Ishikawa (cell line): ENCODE measurements around the gene NINJ1.

Experiments used
- CEBPB ChIP-seq: IDR thresholded peaks from 2 replicates; pipeline ENCODE4 v1.6.1; 2012
- CREB1 ChIP-seq: IDR thresholded peaks from 2 replicates; pipeline ENCODE4 v1.6.1; 2012; ENCODE audit warnings: low read depth
- EGR1 ChIP-seq: IDR thresholded peaks from 2 replicates; pipeline ENCODE4 v1.6.1; 2012
- EP300 ChIP-seq: IDR thresholded peaks from 2 replicates; pipeline ENCODE4 v1.6.1; 2012; ENCODE audit warnings: borderline replicate concordance
- FOXM1 ChIP-seq: IDR thresholded peaks from 2 replicates; pipeline ENCODE4 v1.6.1; 2012; ENCODE audit warnings: low read depth, borderline replicate concordance
- NFIC ChIP-seq: IDR thresholded peaks from 2 replicates; pipeline ENCODE4 v1.6.1; 2012
- RAD21 ChIP-seq: IDR thresholded peaks from 2 replicates; pipeline ENCODE4 v1.6.1; 2012; ENCODE audit warnings: low read depth
- TAF1 ChIP-seq: IDR thresholded peaks from 2 replicates; pipeline ENCODE4 v1.6.1; 2012; ENCODE audit warnings: low read depth, mild to moderate bottlenecking
- TCF12 ChIP-seq: IDR thresholded peaks from 2 replicates; pipeline ENCODE4 v1.6.1; 2012; ENCODE audit warnings: low read depth
- TEAD4 ChIP-seq: IDR thresholded peaks from 2 replicates; pipeline ENCODE4 v1.6.1; 2012
- YY1 ChIP-seq: IDR thresholded peaks from 2 replicates; pipeline ENCODE4 v1.6.1; 2012; ENCODE audit warnings: low read depth
- ZBTB7A ChIP-seq: IDR thresholded peaks from 2 replicates; pipeline ENCODE4 v1.6.1; 2012; ENCODE audit warnings: low read depth
- TF ChIP-seq, protein P1 (sequence below): IDR thresholded peaks from 2 replicates; pipeline ENCODE4 v1.6.1; 2012
- TF ChIP-seq, protein P2 (sequence below): IDR thresholded peaks from 2 replicates; pipeline ENCODE4 v1.6.1; 2012; ENCODE audit warnings: low read depth, mild to moderate bottlenecking
- TF ChIP-seq, protein P3 (sequence below): IDR thresholded peaks from 2 replicates; pipeline ENCODE4 v1.6.1; 2012

The NINJ1 gene

DNA sequence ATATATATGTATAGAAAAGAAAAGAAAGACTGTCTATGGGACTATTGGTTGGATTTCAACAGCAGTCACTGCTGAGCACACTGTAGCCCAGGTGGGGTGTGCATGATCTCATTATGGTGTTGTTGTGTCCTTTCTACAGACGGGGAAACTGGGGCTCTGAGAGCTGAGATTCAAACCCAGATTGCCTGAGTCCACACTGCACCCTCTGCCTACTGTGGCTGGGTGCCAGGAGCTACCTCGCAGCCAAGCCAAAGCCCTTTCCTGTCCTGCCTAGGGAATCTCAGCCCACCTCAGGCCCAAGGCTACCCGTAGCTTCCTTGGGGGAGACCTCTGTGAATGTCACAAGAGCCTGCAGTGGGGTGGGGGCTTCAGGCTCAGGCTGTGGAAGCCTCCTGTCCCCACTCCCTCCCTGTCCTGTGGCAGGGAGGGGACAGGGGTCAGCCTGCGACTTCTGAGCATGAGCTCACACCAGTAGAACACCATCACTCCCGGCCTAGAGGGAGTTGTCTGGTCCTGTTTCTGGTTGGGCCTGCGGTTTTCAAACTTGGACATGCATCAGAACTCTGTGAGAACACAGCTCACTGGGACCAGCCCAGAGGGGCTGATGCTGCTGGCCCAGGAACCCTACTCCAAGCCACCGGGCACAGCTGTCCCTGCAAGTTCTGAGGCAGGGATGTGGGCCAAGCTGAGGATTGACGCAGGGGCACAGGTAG lies 7.9 kb upstream of the NINJ1 start:
- TF ChIP-seq TEAD4 (no peak), NFIC (no peak), CEBPB (no peak), FOXM1 (no peak), TCF12 (no peak), ZBTB7A (no peak), CREB1 (no peak)
- TF ChIP-seq, protein P1, sequence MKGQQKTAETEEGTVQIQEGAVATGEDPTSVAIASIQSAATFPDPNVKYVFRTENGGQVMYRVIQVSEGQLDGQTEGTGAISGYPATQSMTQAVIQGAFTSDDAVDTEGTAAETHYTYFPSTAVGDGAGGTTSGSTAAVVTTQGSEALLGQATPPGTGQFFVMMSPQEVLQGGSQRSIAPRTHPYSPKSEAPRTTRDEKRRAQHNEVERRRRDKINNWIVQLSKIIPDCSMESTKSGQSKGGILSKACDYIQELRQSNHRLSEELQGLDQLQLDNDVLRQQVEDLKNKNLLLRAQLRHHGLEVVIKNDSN: no peak
- TF ChIP-seq, protein P2, sequence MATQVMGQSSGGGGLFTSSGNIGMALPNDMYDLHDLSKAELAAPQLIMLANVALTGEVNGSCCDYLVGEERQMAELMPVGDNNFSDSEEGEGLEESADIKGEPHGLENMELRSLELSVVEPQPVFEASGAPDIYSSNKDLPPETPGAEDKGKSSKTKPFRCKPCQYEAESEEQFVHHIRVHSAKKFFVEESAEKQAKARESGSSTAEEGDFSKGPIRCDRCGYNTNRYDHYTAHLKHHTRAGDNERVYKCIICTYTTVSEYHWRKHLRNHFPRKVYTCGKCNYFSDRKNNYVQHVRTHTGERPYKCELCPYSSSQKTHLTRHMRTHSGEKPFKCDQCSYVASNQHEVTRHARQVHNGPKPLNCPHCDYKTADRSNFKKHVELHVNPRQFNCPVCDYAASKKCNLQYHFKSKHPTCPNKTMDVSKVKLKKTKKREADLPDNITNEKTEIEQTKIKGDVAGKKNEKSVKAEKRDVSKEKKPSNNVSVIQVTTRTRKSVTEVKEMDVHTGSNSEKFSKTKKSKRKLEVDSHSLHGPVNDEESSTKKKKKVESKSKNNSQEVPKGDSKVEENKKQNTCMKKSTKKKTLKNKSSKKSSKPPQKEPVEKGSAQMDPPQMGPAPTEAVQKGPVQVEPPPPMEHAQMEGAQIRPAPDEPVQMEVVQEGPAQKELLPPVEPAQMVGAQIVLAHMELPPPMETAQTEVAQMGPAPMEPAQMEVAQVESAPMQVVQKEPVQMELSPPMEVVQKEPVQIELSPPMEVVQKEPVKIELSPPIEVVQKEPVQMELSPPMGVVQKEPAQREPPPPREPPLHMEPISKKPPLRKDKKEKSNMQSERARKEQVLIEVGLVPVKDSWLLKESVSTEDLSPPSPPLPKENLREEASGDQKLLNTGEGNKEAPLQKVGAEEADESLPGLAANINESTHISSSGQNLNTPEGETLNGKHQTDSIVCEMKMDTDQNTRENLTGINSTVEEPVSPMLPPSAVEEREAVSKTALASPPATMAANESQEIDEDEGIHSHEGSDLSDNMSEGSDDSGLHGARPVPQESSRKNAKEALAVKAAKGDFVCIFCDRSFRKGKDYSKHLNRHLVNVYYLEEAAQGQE: no peak

DNA sequence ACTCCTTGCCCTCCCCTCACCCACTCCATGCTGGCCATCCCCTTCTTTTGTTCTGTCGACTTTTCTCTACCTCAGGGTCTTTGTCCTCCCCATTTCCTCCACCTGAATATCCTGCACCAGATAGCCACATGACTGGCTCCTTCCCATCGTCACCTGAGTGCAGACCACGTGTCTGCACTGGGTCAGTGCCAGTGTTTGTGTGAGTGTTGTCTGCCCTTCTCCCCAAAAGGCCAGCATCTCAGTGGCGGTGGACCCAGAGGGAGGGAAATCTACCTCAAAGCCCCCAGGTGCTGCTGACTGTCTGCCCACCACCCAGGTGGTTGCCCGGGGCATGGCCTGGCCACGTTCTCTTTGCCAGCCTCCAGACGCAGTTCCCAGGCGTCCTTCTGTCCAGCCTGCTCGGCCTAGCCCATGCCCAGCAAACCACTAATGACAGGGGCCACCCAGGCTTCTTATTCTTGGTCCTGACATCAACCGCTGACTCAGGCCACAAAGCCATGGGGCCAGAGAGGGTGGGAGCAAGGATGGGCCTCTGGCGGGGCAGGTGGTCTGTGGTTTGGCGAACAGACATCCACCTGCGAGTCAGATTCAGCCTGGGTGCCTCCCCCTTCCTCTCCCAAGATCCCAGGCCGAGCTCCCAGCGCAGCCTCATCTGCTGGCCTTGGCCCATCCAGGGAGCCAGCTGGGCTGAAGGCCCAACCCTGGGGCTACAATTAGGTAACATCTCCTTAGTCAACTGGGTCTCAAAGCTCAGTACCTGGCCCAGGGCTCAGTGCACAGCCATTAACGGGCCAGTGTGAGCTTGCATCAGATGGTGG lies 5.5 kb upstream of the NINJ1 start:
- TF ChIP-seq EGR1 (no peak), TCF12 (no peak), EP300 (no peak)

DNA sequence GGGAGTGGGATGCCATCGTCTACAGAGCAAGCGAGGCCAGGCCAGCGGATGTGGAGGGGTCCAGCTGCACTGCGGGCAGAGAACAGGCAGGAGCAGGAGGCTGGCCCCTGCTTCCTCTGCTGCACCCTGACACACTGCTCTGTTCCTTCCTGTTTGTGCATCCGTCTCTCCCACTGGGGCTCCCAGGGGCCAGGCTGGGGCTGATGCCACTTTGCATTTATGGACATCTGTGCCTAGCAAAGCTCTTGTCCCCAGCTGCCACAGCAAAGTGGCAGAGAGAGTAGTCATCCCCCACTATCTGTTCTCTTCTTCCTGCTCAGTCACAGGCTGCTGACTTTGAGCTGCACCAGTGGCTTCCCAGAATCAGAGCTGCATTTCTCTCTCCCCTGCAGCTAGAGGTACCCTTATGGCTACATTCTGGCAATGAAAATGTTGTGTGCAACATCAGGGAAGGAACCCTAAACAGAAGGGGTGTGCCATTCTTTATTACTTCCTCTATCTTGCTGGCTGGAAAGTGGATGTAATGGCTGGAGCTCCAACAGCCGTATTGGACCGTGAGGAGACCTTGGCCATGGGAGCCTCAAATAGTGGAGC lies 4.2 kb upstream of the NINJ1 start:
- TF ChIP-seq, protein P1: no peak
- no peak for TF ChIP-seq RAD21
- TF ChIP-seq CREB1: no peak
- no peak for TF ChIP-seq TCF12
- no peak for TF ChIP-seq FOXM1
- TF ChIP-seq EGR1: no peak
- no peak for TF ChIP-seq EP300
- TF ChIP-seq TAF1: no peak
- no peak for TF ChIP-seq NFIC
- no peak for TF ChIP-seq YY1
- TF ChIP-seq, protein P3, sequence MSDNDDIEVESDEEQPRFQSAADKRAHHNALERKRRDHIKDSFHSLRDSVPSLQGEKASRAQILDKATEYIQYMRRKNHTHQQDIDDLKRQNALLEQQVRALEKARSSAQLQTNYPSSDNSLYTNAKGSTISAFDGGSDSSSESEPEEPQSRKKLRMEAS: no peak

DNA sequence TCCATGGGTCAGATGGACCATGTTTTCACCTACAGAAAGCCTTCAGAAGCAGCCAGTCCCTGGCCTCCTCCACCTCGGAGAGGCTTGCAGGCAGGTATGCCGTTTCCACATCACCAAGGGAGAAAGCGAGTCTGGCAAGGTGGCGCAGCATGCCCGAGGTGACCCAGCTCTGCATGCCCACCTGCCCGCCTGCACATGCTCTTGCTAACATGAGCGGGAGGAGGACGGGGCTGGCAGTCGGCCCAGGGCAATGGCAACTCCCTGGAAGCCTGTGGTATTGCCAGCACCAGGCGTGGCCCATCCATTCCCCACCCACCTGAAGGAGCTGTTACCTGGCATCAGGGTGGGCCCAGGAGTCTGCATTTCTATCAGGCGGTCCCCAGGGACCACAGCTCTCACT lies 3.3 kb upstream of the NINJ1 start:
- TF ChIP-seq, protein P2: no peak
- TF ChIP-seq NFIC (no peak), CREB1 (no peak), EGR1 (no peak), TEAD4 (no peak), TAF1 (no peak)
- TF ChIP-seq, protein P3: no peak

DNA sequence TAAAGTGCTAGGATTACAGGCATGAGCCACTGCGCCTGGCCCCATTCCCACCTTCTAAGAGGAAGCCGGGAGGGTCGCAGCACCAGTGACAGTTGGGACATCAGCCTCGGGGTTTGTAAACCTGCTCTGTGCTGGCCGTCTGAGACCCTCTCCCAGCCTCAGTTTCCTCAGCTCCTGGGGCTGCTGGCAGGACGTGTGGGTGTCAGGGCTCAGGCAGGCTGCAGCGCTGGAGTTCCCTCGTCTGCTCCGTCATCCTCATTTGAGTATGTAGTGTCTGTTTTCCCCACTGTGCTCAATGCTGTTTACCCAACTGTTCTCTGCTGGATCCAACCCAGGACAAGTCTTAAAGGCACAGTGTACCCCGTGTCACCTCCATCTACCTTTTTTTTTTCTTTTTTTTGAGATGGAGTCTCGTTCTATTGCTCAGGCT lies 2.0 kb upstream of the NINJ1 start:
- TF ChIP-seq, protein P2: no peak
- TF ChIP-seq, protein P3: no peak
- TF ChIP-seq YY1 (no peak), EP300 (no peak), TEAD4 (no peak), EGR1 (no peak), FOXM1 (no peak), CEBPB (no peak), CREB1 (no peak), NFIC (no peak), TAF1 (no peak), TCF12 (no peak), RAD21 (no peak), ZBTB7A (no peak)
- TF ChIP-seq, protein P1: no peak
